Neural cell (in vitro differentiated cells): ENCODE measurements around the gene NOD1.

Experiments used
- CTCF ChIP-seq: fragments of 450-650 bp; IDR thresholded peaks from 2 replicates; pipeline ENCODE4 v1.5.1; 2014; ENCODE audit warnings: antibody characterized with exemption, mild to moderate bottlenecking, moderate library complexity; ENCODE audit not compliant: poor library complexity, severe bottlenecking
- EP300 ChIP-seq: fragments of 450-650 bp; conservative IDR thresholded peaks from 2 replicates; pipeline ENCODE4 v1.6.1; 2014; ENCODE audit warnings: antibody characterized with exemption, mild to moderate bottlenecking, moderate library complexity; ENCODE audit not compliant: poor library complexity, severe bottlenecking
- MXI1 ChIP-seq: fragments of 450-650 bp; conservative IDR thresholded peaks from 2 replicates; pipeline ENCODE4 v1.6.1; 2014; ENCODE audit warnings: antibody characterized with exemption, mild to moderate bottlenecking; ENCODE audit not compliant: poor library complexity, severe bottlenecking
- POLR2AphosphoS5 ChIP-seq: IDR thresholded peaks from 2 replicates; pipeline ENCODE4 v1.6.1; 2012
- RAD21 ChIP-seq: fragments of 450-650 bp; conservative IDR thresholded peaks from 2 replicates; pipeline ENCODE4 v1.6.1; 2014; ENCODE audit warnings: antibody characterized with exemption, mild to moderate bottlenecking, moderate library complexity
- TAF1 ChIP-seq: IDR thresholded peaks from 2 replicates; pipeline ENCODE4 v1.6.1; 2012; ENCODE audit warnings: low read depth

GRCh38 chr7:30460246-30460633 lies 18.3 kb downstream of the NOD1 start:
- no peak for TF ChIP-seq CTCF
- no peak for TF ChIP-seq RAD21
- no peak for TF ChIP-seq POLR2AphosphoS5
- TF ChIP-seq EP300 = no peak
- TF ChIP-seq MXI1 = no peak
- no peak for TF ChIP-seq TAF1
